T-helper 2 cell treated with Interferon-gamma antibody and Interleukin-4, amounts not matched to agents 100 ng/mL and 5 ng/mL, for 36 hours (primary cell): Measurements from ENCODE around the gene TPD52L1. TPM values are rescaled to one million over a fixed set of nuclear protein-coding genes. Genes with fewer than 3 reads are reported as not detected.

Experiments used
- intact Hi-C: fragments of 100-400 bp; cut with micrococcal nuclease; formaldehyde crosslinking; loops from one replicate; pipeline ENCODE4 v1.15.1; 2023
- total RNA-seq: library from RNA; stranded (reverse); gene quantifications from 2 replicates; pipeline ENCODE4 v1.2.3, GENCODE V29; 2022

Gene TPD52L1
- total RNA-seq, 1 donor from 2014 or later, result not detected

DNA sequence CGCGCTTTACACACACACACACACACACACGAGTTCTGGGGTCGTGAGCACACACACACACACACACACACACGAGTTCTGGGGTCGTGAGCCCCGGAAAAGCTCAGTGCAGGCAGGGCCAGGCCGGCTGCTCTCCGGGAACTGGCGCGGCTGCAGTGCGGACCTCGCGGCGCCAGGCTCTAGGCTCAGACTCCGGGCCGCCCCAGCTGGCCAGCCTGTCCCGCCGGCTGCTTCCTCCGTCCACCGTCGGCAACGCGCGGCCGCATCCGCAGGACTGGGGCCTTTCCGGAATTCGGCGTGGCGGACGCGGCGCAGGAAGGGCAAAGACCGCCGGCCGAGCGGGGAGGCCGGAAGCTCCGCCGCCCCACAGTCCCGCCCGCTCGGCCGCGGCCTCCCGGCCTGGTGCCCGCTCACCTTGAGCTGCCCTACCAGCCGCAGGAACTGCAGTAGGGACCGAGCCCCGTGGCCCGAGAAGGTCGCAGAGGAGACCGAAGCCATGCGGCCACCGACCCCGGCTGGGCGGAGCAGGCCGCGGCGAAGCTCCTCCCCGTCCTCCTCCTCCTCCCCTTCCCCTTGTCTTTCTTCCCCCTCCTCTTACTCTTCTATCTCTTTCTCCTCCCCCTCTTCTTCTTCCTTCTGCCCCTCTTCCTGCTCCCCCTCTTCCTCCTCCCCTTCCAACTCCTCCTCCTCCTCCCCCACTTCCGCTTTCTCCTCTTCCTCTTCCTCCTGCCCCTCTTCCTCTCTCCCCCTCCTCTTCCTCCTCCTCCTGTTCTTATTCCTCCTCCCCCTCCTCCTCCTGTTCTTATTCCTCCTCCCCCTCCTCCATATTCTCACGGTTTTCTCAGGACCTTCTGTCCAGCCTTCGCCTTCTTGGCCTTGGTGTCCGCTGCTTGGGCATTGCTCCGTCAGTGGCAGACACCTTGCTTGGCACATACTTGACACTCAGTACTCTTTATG is 148.1 kb downstream of the TPD52L1 start, which contains the start of gene HDDC2:
Gene HDDC2 (minus strand): TSS at position 533 of the 957 bp plus-strand sequence. CDS start 35 bp downstream, at position 498.
- intact Hi-C loops, result loop anchor here (2.0 to 10.0 kb wide), 5 partner anchors 109 to 1043 kb away; partner anchors contain the start of genes CENPW, HEY2, HINT3 and TPD52L1

- intact Hi-C loops, result loop anchor here (2.0 to 10.0 kb wide), 5 partner anchors 111 to 1042 kb away; partner anchors contain the start of genes CENPW, HEY2, HINT3 and TPD52L1
Measured at GRCh38 chr6:125302840-125303511, 149.4 kb downstream of the TPD52L1 start.

DNA sequence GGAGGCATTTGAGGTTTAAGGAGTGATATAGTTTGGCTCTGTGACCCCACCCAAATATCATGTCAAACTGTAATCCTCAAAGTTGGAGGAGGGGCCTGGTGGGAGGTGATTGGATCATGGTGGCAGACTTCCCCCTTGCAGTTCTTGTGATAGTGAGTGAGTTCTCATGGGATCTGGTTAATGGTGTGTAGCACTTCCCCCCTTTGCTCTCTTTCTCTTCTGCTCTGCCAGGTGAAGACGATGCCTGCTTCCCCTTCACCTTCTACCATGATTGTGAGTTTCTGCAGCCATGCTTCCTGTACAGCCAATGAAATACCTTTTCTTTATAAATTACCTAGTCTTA is 149.9 kb downstream of the TPD52L1 start:
- intact Hi-C loops, result loop anchor here (2.0 to 10.0 kb wide), 5 partner anchors 111 to 1041 kb away; partner anchors contain the start of genes CENPW, HEY2, HINT3 and TPD52L1

GRCh38 chr6:125304970-125305660 is 151.5 kb downstream of the TPD52L1 start:
- intact Hi-C loops, result loop anchor here (5.0 to 10.0 kb wide), 4 partner anchors 113 to 1040 kb away; partner anchors contain the start of genes CENPW, HINT3 and TPD52L1

DNA sequence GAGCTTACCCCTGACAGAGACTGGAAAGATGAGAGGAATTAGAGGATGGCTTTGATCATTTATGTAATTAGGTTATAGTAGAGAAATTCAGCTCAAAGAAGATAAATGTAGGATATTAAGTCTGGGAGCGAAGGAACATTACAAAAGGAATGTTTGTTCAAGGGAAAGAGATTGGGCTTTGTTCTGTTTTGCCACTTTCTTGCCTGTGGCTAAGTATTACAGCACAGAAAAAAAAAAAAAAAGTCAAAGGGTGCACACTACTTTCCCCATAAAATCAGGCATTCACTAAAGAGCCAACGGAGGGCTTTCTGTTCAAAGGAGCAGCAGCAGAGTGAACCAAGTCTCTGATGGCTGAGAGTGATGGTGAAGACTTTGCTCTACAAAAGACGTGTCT is 153.2 kb downstream of the TPD52L1 start:
- intact Hi-C loops, result loop anchor here (10.0 kb wide), 1 partner anchor 1038 kb away; the partner anchor contains the start of gene CENPW

DNA sequence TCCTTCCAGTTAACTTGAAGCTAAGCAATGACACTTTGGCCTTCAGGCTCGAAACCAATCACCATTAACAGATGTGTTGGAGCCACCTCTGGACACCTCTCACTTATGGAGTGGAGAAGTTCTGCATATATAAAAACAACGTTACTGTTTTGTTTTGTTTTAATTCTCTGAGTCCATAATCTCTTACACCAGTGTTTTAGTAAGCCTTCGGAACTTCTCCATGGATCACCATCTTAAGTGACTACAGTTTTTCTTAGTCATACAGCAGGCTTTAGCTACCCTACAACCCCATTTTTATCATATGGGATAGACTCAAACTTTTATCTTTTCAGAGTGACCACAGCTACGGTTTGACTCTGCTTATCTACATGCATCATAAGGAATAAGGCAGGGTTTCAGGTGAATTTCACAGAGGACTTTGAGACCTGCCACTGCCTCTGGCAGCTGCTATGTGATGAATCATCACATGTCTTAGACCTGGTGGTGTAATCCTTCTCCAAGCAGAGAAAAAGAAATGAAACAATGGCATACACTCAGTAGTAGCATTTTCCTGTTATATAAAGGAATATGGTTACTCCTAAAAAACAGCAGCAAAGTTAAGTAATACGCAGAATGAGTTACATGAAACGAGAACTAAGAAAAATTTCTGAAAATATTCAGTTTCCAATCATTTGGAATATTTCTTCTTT is 153.7 kb downstream of the TPD52L1 start:
- intact Hi-C loops, result loop anchor here (10.0 kb wide), 1 partner anchor 1038 kb away; the partner anchor contains the start of gene CENPW

- intact Hi-C loops, result loop anchor here (10.0 kb wide), 1 partner anchor 1037 kb away; the partner anchor contains the start of gene CENPW
Measured at GRCh38 chr6:125307964-125308615, 154.5 kb downstream of the TPD52L1 start.

- intact Hi-C loops, result loop anchor here (1.0 to 5.0 kb wide), 4 partner anchors 442 to 1811 kb away; no protein-coding TSS in a partner anchor
Measured at GRCh38 chr6:125310994-125311649, 157.5 kb downstream of the TPD52L1 start.

DNA sequence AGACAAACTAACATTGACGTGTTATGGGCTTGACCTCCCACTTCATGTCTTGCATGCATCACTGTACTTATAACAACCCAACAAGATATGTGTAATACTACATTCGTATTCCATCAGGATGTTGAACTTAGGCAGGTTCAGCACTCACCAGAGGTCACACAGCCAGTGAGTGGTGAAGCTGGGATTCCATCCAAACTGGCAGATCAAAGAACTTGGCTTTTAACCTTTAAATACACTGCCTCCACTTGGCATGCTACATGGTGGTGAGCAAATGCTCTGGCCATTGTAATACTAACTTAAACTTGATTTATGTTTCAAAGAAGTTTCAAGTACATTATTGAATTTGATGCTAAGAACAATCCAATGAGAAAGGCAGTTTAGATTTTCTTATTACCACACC is 158.9 kb downstream of the TPD52L1 start:
- intact Hi-C loops, result loop anchor here (5.0 kb wide), 1 partner anchor 1810 kb away; no protein-coding TSS in a partner anchor

- intact Hi-C loops, result loop anchor here (5.0 kb wide), 1 partner anchor 1809 kb away; no protein-coding TSS in a partner anchor
Measured at GRCh38 chr6:125312950-125313349, 159.4 kb downstream of the TPD52L1 start.

Other genes starting within 250 kb of the TPD52L1 start
- gene RNF217, start 191.3 kb upstream of the TPD52L1 start, total RNA-seq, result 0.64 and 0.80 TPM in 2 replicates
- gene HDDC2, start 148.2 kb downstream of the TPD52L1 start, total RNA-seq, result 59.5 and 65.2 TPM in 2 replicates